H54 (cell line): ENCODE data around the gene POP4.
"Not testable (repeated sequence)": the region's sequence is repeated elsewhere in the genome, so short reads cannot be mapped to it uniquely, and the experiment has no call there.

ENCODE experiments used
- DNase-seq: peaks from one replicate; pipeline ENCODE4 v3.0.0; 2011; ENCODE audit warnings: low spot score, mixed read lengths; ENCODE audit not compliant: insufficient read length
- FAIRE-seq: peaks from 3 replicates; lab custom pipeline; 2011; peaks lifted over from hg19 to GRCh38; lab: Jason Lieb, UNC
- POLR2A ChIP-seq: IDR thresholded peaks from 2 replicates; pipeline ENCODE4 v1.6.1; 2011; ENCODE audit warnings: low read depth, mild to moderate bottlenecking, low read length

POP4 gene

DNA sequence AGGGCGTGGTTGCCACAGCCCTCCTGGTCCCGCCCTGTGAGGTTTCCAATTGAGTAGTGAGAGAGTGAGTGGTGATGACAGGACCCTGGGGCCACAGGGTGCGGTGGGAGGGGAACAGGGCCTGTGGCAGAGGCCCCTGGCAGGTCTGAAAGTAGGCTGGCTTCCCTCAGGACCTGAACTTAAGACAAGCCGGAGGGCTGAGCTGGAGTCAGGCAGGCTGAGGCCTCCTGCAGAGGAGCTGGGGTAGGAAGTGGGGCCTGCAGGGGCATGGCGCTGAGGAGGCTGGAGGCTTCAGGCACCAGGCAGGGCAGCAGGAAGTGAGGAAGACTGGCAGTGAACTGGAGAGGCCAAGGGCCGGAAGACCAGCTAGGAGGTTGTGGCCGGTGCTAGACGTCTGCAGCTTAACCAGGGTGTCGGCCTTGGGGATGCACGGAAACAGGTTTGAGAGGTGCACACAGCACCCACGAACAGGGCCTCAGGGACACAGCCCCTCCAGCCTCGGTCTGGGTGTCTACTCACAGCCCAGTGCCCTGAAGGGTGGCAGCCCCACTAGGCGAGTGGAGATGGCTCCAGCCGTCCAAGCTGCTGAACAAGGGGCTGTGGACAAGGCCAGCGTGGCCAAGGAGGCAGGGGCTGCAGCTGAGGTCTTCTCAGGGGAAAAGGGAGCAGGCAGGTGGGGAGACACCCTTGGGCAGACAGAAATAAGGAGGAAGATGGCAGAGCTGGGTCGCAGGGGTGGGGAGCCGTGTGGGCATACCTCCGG is 17.8 kb downstream of the POP4 start:
- no peak for FAIRE-seq
- no peak for DNase-seq

DNA sequence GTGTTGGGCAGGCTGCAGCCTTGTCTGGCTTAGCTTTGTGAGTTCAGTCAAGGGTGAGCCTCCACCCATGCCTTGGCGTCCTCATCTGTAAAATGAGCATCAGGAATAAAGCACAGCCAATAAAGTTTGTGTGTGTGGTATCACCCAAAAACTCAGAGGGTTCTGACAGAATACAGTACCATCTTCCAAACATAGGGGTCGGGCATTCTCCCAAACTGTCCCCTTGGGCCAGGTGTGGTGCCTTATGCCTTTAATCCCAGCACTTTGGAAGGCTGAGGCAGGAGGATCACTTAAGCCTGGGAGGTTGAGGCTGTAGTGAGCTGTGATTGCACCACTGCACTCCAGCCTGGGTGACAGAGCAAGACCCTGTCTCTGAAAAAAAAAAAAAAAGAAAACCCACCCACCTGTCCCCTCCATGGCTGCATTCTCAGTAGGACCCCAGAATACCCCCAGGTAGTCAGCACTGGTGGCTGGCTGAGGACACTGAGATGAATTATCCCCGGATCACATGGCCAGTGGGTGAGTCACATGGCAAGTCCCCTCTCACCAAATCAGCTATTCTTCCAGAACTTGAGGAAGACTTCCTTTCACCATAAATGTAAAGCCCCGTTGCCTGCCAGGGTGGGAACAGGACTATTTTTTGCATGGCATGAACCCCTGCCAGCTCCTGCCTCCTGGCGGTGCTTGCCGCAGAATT is 18.6 kb downstream of the POP4 start:
- no peak for DNase-seq
- TF ChIP-seq POLR2A: no peak
- no peak for FAIRE-seq

More for the DNA sequence above, 17.8 kb downstream of the POP4 start:
- TF ChIP-seq POLR2A: no peak

DNA sequence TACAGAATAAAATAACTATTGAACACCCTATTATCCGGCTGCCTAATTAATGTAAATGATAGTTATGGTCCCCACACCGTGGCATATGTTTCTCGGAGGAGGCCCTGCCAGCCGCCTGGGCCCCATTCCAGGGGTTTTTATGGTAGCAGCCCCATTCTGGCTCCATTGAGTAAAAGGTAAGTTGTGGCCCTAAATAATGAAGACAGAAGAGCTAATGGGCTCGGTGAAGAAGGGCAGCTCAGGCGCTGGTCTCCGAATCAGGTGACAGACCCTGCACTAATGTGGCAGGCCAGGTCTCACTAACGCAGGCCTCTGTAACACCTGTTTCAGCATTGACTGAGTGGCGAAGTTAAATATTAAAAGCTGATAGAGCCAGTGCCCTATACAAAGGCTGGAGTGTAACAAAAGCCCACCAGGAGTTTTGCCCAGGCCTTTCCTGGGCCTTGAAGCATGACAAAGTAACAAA is 19.1 kb downstream of the POP4 start:
- TF ChIP-seq POLR2A: no peak
- FAIRE-seq: no peak
- no peak for DNase-seq

DNA sequence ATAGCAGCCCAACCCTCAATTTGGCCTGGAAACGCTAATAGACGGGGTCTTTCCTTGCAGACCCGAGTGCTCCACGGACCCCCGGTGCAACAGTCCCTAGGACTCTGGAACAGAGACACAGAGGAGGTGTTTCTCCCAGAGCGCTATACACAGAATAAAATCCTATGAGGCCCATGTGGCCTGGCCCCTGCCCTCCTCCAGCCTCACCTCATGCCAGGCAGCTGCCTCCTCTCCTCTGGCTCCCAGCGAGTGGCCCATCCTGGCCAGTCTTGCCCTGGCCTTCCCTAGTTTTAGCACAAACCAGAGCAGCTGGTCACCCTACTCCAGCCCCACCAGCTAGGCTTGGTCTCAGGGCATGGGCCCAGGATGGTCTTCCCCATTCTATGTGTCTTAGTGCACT is 20.3 kb downstream of the POP4 start:
- TF ChIP-seq POLR2A: no peak
- FAIRE-seq (no peak), DNase-seq (no peak)

DNA sequence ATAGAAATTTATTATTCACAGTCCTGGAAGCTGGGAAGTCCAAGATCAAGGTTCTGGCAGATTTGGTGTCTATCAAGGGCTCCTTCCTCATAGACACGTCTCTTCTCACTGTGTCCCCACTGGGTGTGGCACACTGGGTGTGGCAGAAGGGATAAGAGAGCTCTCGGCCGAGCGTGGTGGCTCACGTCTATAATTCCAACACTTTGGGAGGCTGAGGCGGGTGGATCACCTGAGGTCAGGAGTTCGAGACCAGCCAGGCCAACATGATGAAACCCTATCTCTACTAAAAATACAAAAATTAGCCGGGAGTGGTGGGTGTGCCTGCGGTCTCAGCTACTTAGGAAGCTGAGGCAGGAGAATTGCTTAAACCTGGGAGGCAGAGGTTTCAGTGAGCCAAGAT is 20.7 kb downstream of the POP4 start:
- not testable (repeated sequence) for DNase-seq, FAIRE-seq

DNA sequence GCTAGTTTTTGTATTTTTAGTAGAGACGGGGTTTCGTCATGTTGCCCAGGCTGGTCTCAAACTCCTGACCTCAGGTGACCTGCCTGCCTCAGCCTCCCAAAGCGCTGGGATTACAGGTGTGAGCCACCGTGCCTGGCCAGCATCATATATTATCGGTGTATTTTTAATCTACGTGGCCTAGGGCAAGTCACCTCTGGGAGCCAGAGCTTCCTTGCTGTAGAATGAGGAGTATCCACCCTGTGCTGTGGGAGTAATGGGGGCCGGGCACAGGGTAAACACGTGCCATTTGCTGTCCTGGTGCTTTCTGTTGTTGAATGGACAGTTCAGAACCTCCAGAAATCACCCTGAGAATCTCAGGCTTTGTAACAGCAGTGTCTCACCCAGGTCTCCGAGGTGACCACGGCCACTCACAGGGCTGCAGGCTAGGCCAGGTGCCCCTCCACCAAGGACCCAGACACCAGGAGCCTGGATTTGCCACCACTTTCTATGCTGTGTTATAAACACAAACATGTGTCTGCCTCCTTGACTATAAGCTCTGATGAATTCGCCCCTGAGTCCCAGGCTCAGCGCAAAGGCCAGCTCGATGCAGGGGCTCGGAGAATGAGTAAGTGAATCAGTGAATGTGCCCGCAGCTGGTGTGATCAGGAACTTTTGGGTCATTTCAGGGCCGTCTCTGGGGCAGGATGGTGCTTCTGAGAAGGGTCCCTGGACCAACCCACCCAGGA is 22.7 kb downstream of the POP4 start:
- no peak for TF ChIP-seq POLR2A
- no peak for FAIRE-seq
- no peak for DNase-seq

DNA sequence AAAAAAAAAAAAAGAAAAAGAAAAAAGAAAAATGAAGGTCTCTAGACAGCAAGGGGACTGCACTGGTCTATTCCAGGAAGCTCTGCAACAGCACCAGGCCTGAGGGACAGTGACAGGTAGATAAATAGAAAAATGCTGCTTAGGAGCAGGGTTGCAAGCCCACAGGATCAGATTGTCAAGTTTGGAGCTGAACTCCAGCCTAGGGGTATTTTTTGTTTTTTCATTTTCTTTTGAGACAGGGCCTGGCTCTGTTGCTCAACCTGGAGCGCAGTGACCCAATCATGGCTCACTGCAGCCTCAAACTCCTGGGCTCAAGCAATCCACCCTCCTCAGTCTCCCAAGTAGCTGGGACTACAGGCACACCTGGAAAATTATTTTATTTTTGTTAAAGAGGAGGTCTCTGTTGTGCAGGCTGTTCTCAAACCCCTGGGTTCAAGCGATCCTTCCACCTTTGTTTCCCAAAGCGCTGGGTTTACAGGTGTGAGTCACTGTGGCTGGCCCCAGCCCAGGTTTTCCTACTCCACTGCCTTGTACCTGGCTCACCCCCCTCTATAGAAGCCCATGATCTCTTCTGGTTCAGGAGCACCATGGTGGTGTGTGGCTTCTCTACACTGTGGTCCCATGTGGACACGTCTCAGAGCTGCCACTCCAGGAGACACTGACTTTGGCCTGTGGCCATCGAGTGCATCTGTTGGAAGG is 23.9 kb downstream of the POP4 start:
- no peak for TF ChIP-seq POLR2A
- DNase-seq (no peak), FAIRE-seq (no peak)

DNA sequence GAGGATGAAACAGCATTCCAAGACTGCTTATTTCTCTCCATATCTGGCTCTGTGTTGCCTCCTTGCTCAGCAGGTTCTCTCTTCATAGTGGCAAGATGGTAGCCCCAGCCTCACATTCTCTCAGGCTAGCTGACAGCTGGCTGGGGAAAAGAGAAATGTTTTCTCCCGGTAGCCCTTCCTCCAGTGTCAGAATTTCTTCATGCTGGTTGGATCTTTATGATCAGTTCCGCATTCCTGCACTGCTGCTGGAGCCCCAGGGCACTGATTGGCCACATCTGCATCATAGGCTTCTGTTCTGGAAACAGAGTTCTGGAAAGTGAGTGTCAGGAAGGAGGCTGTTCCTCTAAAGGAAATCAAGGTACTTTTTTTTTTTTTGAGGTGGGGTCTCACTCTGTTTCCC is 24.6 kb downstream of the POP4 start:
- TF ChIP-seq POLR2A: no peak
- DNase-seq (no peak), FAIRE-seq (no peak)

DNA sequence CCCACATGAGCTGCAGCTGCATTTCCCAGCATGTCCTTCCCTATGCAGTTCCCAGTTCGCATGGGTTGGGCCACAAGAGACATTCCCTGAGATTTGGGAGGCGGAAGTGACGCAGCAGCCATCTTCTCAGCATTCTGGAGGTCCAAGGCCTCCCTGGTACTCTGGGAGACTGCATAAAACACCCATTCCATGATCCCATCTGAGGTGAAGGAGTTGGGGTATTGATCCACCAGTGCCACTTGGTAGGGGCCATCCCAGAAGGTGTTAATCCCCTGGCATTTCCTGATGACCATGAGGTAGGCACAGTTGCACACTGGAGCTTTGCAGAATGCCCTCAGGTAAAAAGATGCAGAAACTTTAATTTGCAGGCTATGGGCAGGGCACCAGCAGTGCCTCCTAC is 25.4 kb downstream of the POP4 start:
- DNase-seq (no peak), FAIRE-seq (no peak)
- TF ChIP-seq POLR2A: no peak

DNA sequence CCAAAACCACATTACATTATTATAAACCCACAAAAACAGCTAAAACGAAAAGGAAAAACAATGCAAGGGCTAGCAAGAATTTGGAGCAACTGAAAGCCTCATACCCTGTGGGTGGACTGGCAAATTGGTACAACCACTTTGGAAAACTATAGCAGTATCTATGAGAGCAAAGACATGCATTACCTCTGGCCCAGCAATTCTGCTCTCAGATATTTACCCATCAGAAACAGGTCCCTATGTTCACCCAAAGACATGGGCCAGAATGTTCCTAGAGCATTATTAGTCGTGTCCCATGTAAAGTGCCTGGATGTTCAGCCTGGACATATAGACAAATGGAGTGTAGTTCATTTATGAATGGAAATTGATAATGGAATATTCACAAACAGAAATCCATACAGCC is 27.9 kb downstream of the POP4 start:
- no peak for TF ChIP-seq POLR2A
- no peak for DNase-seq
- FAIRE-seq: no peak

DNA sequence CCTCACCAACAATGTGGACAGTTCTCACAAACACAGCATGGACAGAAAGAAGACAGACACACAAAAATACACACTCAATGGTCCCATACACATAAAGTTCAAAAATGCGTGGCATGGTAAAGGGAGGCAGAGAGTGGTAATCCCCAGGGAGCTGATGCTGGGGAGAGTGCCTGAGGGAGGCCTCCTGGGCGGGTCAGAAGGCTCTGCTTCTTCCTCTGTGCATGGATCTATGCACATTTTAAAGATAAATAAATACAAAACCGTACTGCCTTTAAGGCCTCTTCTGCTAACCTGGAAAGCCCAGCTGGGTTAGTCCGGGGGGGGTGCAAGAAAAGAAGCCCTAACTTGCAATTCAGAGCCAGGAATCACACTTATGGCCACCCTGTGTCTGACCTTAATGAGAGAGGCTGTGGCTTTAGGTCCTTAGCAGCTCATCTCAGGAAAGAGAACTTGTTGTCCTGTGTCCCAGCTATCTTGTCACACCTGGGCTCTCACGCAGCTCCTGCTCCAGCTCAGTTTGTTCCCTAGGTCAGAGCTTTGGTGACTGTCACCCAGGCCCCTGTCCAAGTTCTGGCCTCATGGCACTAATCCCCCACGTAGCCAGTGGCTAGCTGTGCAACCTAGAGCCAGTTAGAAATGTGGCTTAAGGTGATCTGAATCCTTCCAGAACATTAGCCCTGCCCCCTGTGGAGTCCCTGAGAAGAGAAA is 28.5 kb downstream of the POP4 start:
- no peak for FAIRE-seq
- no peak for TF ChIP-seq POLR2A
- DNase-seq: no peak

DNA sequence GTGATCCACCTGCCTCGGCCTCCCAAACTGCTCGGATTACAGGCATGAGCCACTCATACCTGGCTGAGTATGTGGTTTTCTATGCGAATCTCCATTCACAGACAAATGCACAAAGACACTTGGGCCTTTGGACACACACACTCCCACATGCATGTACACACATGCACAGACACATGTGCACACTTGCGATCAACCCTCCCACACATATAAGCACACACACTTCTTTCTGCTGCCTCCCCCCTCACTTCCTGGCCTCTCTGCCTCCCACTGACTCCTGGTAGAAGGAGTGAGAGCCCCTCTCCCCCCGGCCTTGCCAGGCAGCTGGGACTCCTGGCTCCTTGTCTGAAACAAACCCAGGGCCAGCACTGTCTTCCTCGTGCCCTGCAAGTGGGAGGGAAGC is 29.9 kb downstream of the POP4 start:
- FAIRE-seq: no peak
- no peak for TF ChIP-seq POLR2A
- DNase-seq: no peak
